HG03280 (cell line): Measurements from ENCODE around the gene TTLL8.

Source experiments
- ATAC-seq: cut with Tn5 transposase; IDR thresholded peaks from one replicate; pipeline ENCODE4 v1.9.1; 2021; ENCODE audit warnings: mild to moderate bottlenecking, moderate library complexity; ENCODE audit not compliant: unreplicated experiment

TTLL8 gene

DNA sequence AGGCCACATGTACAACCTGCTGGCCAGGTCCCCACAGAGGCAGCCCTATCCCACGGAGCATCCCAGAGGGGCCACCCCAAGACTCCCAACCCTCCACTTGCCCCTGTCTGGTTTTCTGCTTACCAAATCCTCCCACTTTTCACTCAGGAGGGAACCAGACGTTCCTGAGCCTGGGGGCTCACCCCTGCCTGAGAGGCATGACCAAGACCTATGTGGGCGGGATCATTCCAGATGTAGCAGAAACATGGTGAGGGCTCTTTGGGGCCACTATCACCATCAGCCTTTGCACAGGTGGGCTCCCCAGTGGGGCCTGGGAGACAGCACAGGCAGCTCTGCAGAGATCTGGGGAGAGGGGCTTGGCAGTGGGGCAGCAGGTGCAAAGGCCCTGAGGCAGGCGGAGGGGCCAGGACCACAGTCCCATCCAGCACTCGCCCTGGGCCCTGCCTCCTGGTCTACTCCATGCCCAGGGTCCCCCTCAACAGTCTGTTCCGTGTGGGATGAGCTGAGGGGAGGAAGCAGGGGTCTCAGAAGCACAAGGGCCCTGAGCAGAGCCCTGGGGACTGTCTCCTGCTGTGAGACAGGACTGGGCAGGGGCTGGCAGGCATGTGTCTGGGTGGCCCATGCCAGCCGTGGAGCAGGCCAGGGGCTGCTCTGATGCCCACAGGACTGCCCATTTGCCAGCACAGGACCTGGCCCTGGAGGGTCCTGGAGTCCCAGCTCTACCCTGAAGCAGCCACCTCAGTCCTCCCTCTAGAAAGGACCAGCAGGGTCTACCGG is 88.2 kb downstream of the TTLL8 start:
- no peak for ATAC-seq

DNA sequence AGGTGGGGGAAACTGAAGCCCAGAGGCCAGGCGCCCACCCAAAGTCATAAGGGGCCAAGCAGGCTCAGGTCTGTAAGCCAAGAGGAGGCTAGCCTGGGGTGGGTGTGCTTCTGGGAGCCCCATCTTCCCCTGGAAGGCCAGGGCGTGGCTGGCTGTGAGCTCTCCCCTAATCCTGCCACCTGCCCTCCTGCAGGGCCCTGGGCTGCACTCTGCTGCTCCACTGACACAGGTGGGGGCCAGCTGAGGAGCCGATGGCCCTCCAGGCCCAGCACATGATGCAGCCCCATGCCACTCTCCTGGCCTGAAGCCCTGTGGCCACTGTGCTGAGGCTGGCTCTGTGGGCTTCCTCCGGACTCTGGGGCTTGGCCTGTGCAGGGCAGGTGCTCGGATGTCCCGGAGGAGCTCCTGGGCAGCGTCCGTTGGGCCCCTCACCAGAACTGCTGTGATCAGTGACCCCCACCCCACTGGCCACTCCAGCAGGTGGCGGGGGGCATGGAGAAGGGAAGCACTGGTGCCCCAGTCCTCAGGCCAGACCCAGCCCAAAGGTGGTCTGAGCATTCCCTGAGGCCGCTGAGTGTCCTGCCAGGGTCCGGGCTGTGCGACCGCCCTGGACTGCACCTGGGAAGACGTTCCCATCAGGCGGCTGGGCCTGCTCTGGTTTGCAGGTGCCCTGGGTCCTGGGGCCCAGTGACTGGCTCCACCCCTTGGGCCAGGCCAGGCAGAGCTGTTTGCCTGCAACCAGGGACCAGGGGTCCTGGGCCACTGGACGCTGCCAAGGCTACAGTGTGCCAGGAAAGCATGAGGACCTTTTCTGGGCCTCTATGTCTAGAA is 89.1 kb downstream of the TTLL8 start:
- no peak for ATAC-seq
